Keratinocyte (primary cell): ENCODE data around the gene ADAMTS2. TPM values are rescaled to one million over a fixed set of nuclear protein-coding genes. Genes with fewer than 3 reads are reported as not detected.

Source experiments
- DNase-seq: peaks from one replicate; pipeline ENCODE4 v3.0.0-alpha.2; 2011; ENCODE audit warnings: low read depth, missing footprints, low spot score
- FAIRE-seq: peaks from 2 replicates; lab custom pipeline; 2011; peaks lifted over from hg19 to GRCh38; lab: Jason Lieb, UNC
- H2AFZ ChIP-seq: 2 replicates; pipeline ENCODE4 v1.6.0; 2012; ENCODE audit warnings: low read length, control low read depth, inconsistent platforms; ENCODE audit not compliant: control insufficient read depth
- H3K27ac ChIP-seq: 2 replicates; pipeline ENCODE4 v1.5.1; 2011; ENCODE audit warnings: low read length; ENCODE audit not compliant: control insufficient read depth, insufficient read depth
- H3K27me3 ChIP-seq: 3 replicates; pipeline ENCODE4 v1.6.0; 2011; ENCODE audit warnings: low read length; ENCODE audit not compliant: control insufficient read depth, insufficient read depth; ENCODE audit errors: extremely low read depth
- H3K36me3 ChIP-seq, 2 experiments: 2 replicates in 1 of 2; 3 replicates in 1 of 2; pipeline ENCODE4 v1.5.1; 2011; ENCODE audit warnings: low read length in 2 of 2, mild to moderate bottlenecking in 1 of 2; ENCODE audit not compliant: control insufficient read depth in 2 of 2, insufficient read depth in 2 of 2; ENCODE audit errors: extremely low read depth in 1 of 2
- H3K4me1 ChIP-seq: 3 replicates; pipeline ENCODE4 v1.5.1; 2011; ENCODE audit warnings: low read length; ENCODE audit not compliant: control insufficient read depth, insufficient read depth; ENCODE audit errors: extremely low read depth
- H3K4me2 ChIP-seq: 3 replicates; pipeline ENCODE4 v1.6.0; 2011; ENCODE audit warnings: low read depth, low read length; ENCODE audit not compliant: control insufficient read depth, insufficient read depth; ENCODE audit errors: extremely low read depth
- H3K4me3 ChIP-seq, 3 experiments: fragments of 200-600 bp in 1 of 3; sonication (generic) in 1 of 3; 2 replicates in 2 of 3; 3 replicates in 1 of 3; pipeline ENCODE4 v1.5.1; 2011 to 2016; ENCODE audit warnings: low read length in 3 of 3, mild to moderate bottlenecking in 3 of 3, control low read depth in 2 of 3, inconsistent platforms in 1 of 3, low read depth in 1 of 3, mixed read lengths in 1 of 3, mixed run types in 1 of 3, moderate library complexity in 1 of 3; ENCODE audit not compliant: control insufficient read depth in 2 of 3, insufficient read depth in 2 of 3; ENCODE audit errors: extremely low read depth in 1 of 3
- H3K79me2 ChIP-seq: 2 replicates; pipeline ENCODE4 v1.6.0; 2012; ENCODE audit warnings: low read length; ENCODE audit not compliant: control insufficient read depth, insufficient read depth
- H3K9ac ChIP-seq: 3 replicates; pipeline ENCODE4 v1.6.0; 2011; ENCODE audit warnings: low read length; ENCODE audit not compliant: control insufficient read depth, insufficient read depth; ENCODE audit errors: extremely low read depth
- H3K9me1 ChIP-seq: 3 replicates; pipeline ENCODE4 v1.6.0; 2011; ENCODE audit warnings: low read length; ENCODE audit not compliant: control insufficient read depth, insufficient read depth; ENCODE audit errors: extremely low read depth
- H3K9me3 ChIP-seq: 2 replicates; pipeline ENCODE4 v1.5.1; 2012; ENCODE audit warnings: low read depth, low read length; ENCODE audit not compliant: control insufficient read depth
- H4K20me1 ChIP-seq: 3 replicates; pipeline ENCODE4 v1.6.0; 2011; ENCODE audit warnings: low read length; ENCODE audit not compliant: control insufficient read depth, insufficient read depth; ENCODE audit errors: extremely low read depth
- EZH2 ChIP-seq: IDR thresholded peaks from one replicate; pipeline ENCODE4 v1.6.1; 2012; ENCODE audit warnings: inconsistent platforms, mild to moderate bottlenecking, low read length, moderate library complexity
- dilution Hi-C: fragments of 300-500 bp; cut with MboI; formaldehyde crosslinking; loops from one replicate; pipeline ENCODE4 v1.7.0; 2020; ENCODE audit warnings: low sequenced_read_pairs; ENCODE audit not compliant: extremely low pct_ligation_motif_present
- polyA plus RNA-seq, 5 experiments: library from polyadenylated mRNA; depleted of rRNA in 3 of 5; stranded (reverse) in 3 of 5; stranded (forward) in 1 of 5; unstranded in 1 of 5; fragments of >200 nt; gene quantifications; 1 replicate in 1 of 5; 2 replicates in 3 of 5; 3 replicates in 1 of 5; pipeline versions ENCODE4 v1.2.1 to v1.2.3, GENCODE V29; 2011 to 2012; ENCODE audit warnings: missing spikeins in 2 of 5, low read depth in 1 of 5, low replicate concordance in 1 of 5
- TF ChIP-seq, protein P1 (sequence below), 3 experiments: IDR thresholded peaks in 1 of 3; conservative IDR thresholded peaks in 1 of 3; optimal IDR thresholded peaks in 1 of 3; 2 replicates in 2 of 3; 3 replicates in 1 of 3; pipeline versions ENCODE3 to v1.5.1; 2011; ENCODE audit warnings: low read length in 3 of 3, mild to moderate bottlenecking in 3 of 3, moderate library complexity in 2 of 3, control low read depth in 1 of 3, inconsistent platforms in 1 of 3; ENCODE audit not compliant: insufficient read depth in 2 of 3; ENCODE audit errors: extremely low read depth in 1 of 3

The ADAMTS2 gene
- polyA plus RNA-seq, 1 donor (not counting 4 experiments of a cell fraction or from before 2014, with no cell fraction given) = not detected

DNA sequence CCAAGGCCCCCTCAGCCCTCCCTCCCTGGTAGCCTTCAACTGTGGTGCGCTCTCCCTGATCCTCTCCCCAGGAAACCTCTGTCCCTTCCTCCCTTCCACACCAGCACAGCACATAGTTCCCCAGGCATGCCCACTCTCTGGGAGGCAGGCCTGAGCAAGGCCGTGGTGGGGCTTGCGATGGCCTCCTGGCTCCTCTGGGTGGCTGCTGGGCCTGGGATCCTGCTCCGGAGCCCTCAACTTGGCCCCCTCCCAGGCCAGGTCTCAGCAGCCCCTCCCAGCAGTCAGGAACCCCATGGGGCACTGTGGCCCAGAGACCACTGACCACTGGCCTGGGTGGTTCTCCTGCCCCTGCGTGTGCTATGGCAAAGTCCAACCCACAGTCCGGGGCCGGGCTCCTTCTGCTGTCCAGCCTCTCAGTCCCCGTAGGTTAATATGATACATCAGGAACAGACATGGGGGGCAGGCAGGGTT lies 159.3 kb downstream of the ADAMTS2 start:
- FAIRE-seq (no peak), DNase-seq (no peak)
- H3K9me1 ChIP-seq = no peaks in the 10 kb centered on the region
- H3K4me2 ChIP-seq = no peak overlapping the region
- peaks cover 14% of the 10 kb centered on the region for H3K9me3 ChIP-seq
- H4K20me1 ChIP-seq = no peaks in the 10 kb centered on the region
- H2AFZ ChIP-seq = no peak overlapping the region
- no peaks in the 10 kb centered on the region for H3K36me3 ChIP-seq
- TF ChIP-seq, protein P1, sequence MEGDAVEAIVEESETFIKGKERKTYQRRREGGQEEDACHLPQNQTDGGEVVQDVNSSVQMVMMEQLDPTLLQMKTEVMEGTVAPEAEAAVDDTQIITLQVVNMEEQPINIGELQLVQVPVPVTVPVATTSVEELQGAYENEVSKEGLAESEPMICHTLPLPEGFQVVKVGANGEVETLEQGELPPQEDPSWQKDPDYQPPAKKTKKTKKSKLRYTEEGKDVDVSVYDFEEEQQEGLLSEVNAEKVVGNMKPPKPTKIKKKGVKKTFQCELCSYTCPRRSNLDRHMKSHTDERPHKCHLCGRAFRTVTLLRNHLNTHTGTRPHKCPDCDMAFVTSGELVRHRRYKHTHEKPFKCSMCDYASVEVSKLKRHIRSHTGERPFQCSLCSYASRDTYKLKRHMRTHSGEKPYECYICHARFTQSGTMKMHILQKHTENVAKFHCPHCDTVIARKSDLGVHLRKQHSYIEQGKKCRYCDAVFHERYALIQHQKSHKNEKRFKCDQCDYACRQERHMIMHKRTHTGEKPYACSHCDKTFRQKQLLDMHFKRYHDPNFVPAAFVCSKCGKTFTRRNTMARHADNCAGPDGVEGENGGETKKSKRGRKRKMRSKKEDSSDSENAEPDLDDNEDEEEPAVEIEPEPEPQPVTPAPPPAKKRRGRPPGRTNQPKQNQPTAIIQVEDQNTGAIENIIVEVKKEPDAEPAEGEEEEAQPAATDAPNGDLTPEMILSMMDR (optimal IDR thresholded peaks at IDR 0.05 in 1 of 3, IDR thresholded peaks at IDR 0.05 in 1 of 3, conservative IDR thresholded peaks at IDR 0.05 in 1 of 3; ENCODE audit: extremely low read depth in 1 of 3, insufficient read depth in 2 of 3, low read length in 3 of 3) = no peak
- TF ChIP-seq EZH2 = no peak
- H3K4me3 ChIP-seq = no peak overlapping the region
- dilution Hi-C loops = no loop called here
- no peaks in the 10 kb centered on the region for H3K27me3 ChIP-seq
- H3K4me1 ChIP-seq = no peaks in the 10 kb centered on the region
- H3K27ac ChIP-seq = no peak overlapping the region
- no peaks in the 10 kb centered on the region for H3K79me2 ChIP-seq
- no peak overlapping the region for H3K9ac ChIP-seq

DNA sequence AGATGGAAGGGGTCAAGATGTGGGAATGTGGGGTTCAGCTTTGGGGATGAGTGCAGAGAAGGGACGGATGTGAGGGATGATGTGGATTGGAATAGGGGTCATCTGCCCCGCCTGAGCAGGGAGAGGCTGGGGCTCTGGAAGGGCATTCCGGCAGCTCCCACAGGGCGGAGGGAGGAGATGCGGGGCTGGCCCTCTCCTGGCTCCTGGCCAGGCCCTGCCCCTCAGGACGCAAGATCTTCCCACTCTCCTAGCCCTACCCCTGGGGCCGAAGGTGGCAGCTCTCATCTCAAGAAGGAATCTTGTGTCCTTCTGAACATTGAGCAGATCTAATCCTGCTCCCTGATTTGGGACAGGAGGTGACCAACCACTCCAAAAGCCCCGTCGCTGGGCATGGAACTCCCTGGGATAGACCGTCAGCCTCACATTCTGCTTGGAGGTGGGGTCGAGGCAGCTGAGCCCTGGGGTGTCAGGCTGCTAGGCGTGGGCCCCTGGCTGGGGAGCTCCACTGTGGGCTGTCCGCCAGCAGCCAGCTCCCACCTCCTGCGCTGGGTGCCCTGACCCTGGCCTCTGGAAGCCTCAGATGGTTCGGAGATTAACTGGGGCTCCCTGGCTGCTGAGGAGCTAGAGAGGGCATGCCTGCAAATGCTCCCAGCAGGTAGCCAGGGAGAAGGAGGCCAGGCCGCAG lies 159.9 kb downstream of the ADAMTS2 start:
- dilution Hi-C loops = no loop called here
- Histone ChIP-seq H2AFZ (no peak overlapping the region), H3K27me3 (no peaks in the 10 kb centered on the region), H3K27ac (no peak overlapping the region), H3K4me1 (no peaks in the 10 kb centered on the region), H3K9me3 (peaks cover 12% of the 10 kb centered on the region), H3K4me3 (no peak overlapping the region), H3K9me1 (no peaks in the 10 kb centered on the region), H3K36me3 (no peaks in the 10 kb centered on the region), H3K79me2 (no peaks in the 10 kb centered on the region), H4K20me1 (no peaks in the 10 kb centered on the region), H3K4me2 (no peak overlapping the region), H3K9ac (no peak overlapping the region)
- DNase-seq = no peak
- no peak for FAIRE-seq
- no peak for TF ChIP-seq EZH2
- TF ChIP-seq, protein P1 (optimal IDR thresholded peaks at IDR 0.05 in 1 of 3, IDR thresholded peaks at IDR 0.05 in 1 of 3, conservative IDR thresholded peaks at IDR 0.05 in 1 of 3; ENCODE audit: extremely low read depth in 1 of 3, insufficient read depth in 2 of 3, low read length in 3 of 3) = no peak
